HS-5 (cell line): Measurements from ENCODE around the gene MAOA.
"Not testable (repeated sequence)": the region's sequence is repeated elsewhere in the genome, so short reads cannot be mapped to it uniquely, and the experiment has no call there.

Source experiments
- DNase-seq: peaks from one replicate; pipeline ENCODE4 v3.0.0-alpha.2; 2012; ENCODE audit warnings: low read depth

The MAOA gene

GRCh38 chrX:43663173-43663572 is 7.1 kb downstream of the MAOA start:
- DNase-seq, result no peak

GRCh38 chrX:43664258-43664657 is 8.2 kb downstream of the MAOA start:
- no peak for DNase-seq

GRCh38 chrX:43664708-43665107 is 8.6 kb downstream of the MAOA start:
- DNase-seq, result no peak

- no peak for DNase-seq
These were observed 10.3 kb downstream of the MAOA start for GRCh38 chrX:43666311-43666912.

GRCh38 chrX:43675965-43676628 is 20.0 kb downstream of the MAOA start:
- not testable (repeated sequence) for DNase-seq

- no peak for DNase-seq
These were observed 21.0 kb downstream of the MAOA start for GRCh38 chrX:43676971-43677572.

GRCh38 chrX:43677993-43678392 is 21.9 kb downstream of the MAOA start:
- no peak for DNase-seq

- DNase-seq, result no peak
These were observed 23.0 kb downstream of the MAOA start for GRCh38 chrX:43679058-43679457.

GRCh38 chrX:43679778-43680177 is 23.7 kb downstream of the MAOA start:
- DNase-seq, result no peak

- DNase-seq, result no peak
These were observed 26.6 kb downstream of the MAOA start for GRCh38 chrX:43682726-43683125.

GRCh38 chrX:43685221-43685620 is 29.1 kb downstream of the MAOA start:
- DNase-seq, result no peak

- no peak for DNase-seq
These were observed 32.5 kb downstream of the MAOA start for GRCh38 chrX:43688586-43688985.

GRCh38 chrX:43693602-43694406 is 37.7 kb downstream of the MAOA start:
- no peak for DNase-seq

- DNase-seq, result no peak
These were observed 43.4 kb downstream of the MAOA start for GRCh38 chrX:43699475-43699874.

- DNase-seq, result no peak
These were observed 46.0 kb downstream of the MAOA start for GRCh38 chrX:43702079-43702524.

GRCh38 chrX:43702660-43703059 is 46.6 kb downstream of the MAOA start:
- no peak for DNase-seq

- DNase-seq, result peak; percentile 38
These were observed 47.2 kb downstream of the MAOA start for GRCh38 chrX:43703211-43703791.

- DNase-seq, result no peak
These were observed 50.8 kb downstream of the MAOA start for GRCh38 chrX:43706786-43707370.

GRCh38 chrX:43707812-43708548 is 51.9 kb downstream of the MAOA start:
- DNase-seq, result no peak

GRCh38 chrX:43716144-43716543 is 60.0 kb downstream of the MAOA start:
- DNase-seq, result no peak

- DNase-seq, result no peak
These were observed 60.6 kb downstream of the MAOA start for GRCh38 chrX:43716696-43717095.
